Left renal cortex interstitium (tissue), 4 donors: ENCODE results near the gene ACADM. TPM values are rescaled to one million over a fixed set of nuclear protein-coding genes. Genes with fewer than 3 reads are reported as not detected.
A peak's percentile ranks its signal among the peaks of the same experiment; 100 is the strongest.
"Not testable (repeated sequence)": the region's sequence is repeated elsewhere in the genome, so short reads cannot be mapped to it uniquely, and the experiment has no call there.

Source experiments
- DNase-seq, 4 donors: peaks; one replicate each; pipeline ENCODE4 v3.0.0-alpha.2; 2013; ENCODE audit warnings: low read depth in 4 of 4, low spot score in 2 of 4, missing footprints in 1 of 4
- polyA plus RNA-seq, 4 donors: library from polyadenylated mRNA; unstranded; fragments of 120-200 nt; gene quantifications; one replicate each; pipeline ENCODE4 v1.2.1, GENCODE V29; 2013; ENCODE audit not compliant: insufficient read length in 4 of 4

The ACADM gene
- polyA plus RNA-seq, 4 donors: 109 to 147 (median 127) TPM

DNA sequence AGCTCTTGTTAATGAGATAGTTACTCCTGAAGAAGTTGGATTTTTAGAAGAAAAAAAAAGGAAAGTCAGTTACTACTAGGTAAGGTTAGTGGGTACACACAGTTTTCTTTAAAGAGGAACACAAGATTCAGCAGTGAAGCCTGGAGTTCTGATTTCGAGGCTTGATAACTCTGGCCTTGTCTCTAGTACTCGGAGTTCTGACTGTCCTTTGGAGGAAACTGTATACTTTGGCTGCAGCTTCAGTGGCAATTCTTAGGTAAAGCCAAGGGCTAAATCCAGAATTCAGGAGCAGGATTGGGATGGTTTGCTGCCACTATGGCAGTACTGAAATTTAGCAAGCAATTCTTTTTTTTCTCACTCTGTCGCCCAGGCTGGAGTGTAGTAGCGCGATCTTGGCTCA is 9.2 kb downstream of the ACADM start:
- no peak for DNase-seq

GRCh38 chr1:75736016-75736415 is 11.5 kb downstream of the ACADM start:
- no peak for DNase-seq

DNA sequence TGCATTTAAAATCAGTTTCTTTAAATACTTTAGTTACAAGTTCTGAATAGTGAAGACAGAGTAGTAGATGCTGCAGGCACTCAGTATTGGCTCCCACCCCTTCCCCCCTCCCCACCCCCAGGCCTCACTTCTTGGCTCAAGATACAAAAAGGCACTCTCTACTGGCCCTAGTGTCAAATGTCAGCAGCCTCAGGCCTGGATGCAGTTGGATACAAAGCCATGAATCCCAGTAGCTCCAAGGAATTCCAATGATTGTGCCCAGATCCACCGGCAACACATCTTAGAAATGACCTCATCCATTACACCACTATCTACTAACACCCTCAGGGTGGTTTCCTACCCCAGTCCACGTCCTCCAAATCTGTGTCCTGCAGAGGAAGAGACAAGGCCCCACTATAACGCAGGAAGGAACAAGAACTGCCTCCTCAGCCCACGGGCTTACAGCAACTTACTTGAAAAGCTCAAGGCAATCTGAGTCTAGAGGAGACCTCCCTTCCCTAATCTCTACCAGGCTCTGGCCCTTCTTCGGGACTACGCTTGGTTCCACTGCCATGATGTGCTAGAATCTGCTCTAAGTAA is 17.6 kb downstream of the ACADM start:
- DNase-seq: no peak

- no peak for DNase-seq
Measured at GRCh38 chr1:75745276-75745675, 20.8 kb downstream of the ACADM start.

- not testable (repeated sequence) for DNase-seq
Measured at GRCh38 chr1:75757210-75757609, 32.7 kb downstream of the ACADM start.

- not testable (repeated sequence) for DNase-seq
Measured at GRCh38 chr1:75758543-75758942, 34.0 kb downstream of the ACADM start.

- no peak for DNase-seq
Measured at GRCh38 chr1:75764057-75764655, 39.6 kb downstream of the ACADM start.

DNA sequence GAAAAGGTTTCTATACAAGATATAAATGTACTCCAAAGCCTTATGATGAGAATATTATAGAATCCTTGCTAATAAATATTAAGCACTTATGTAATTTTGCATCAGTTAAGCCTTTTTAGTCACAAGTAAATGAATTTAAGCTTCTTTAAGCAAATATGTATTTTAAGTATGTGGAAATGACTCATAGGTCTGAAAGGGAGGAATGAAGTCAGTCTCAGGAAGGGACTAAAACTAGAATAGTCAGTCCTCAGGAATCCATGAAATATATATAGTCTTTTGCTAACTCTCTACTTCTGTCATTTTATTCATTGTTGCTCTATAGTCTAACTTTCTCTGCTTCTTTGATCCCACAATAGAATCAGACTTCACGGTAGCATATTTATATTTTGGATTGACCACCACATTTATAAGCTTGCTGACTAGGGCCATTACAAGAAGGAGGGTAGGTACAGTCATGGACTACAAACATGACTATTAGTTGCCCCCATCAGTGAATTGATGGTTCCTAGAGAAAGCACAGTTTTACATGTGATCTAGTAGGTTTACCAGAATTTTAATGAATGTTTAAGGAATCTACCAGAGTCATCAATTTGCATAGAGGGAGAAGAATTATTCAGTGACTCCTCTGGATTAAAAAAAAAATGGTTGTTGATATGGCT is 41.3 kb downstream of the ACADM start:
- no peak for DNase-seq

- DNase-seq: no peak
Measured at GRCh38 chr1:75768016-75768415, 43.5 kb downstream of the ACADM start.

GRCh38 chr1:75770761-75771160 is 46.3 kb downstream of the ACADM start:
- no peak for DNase-seq

DNA sequence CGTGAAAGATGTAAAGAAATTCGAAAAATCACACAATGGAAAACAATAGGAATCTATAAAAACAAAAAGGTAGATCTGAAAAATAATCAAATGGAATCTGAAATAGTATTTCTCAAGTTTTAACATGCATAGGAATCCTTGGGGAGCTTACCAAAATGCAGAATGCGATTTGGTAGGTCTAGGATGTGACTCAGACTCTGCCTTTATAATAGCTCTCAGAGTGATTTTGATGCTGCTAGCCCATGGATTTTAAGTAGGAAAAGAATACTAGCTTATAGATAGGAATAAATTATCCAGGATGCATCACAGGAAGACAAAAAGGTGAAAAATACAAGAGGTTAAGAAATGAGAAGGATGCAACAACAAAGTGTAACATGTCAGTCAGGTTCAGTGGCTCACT is 47.5 kb downstream of the ACADM start:
- DNase-seq: no peak

DNA sequence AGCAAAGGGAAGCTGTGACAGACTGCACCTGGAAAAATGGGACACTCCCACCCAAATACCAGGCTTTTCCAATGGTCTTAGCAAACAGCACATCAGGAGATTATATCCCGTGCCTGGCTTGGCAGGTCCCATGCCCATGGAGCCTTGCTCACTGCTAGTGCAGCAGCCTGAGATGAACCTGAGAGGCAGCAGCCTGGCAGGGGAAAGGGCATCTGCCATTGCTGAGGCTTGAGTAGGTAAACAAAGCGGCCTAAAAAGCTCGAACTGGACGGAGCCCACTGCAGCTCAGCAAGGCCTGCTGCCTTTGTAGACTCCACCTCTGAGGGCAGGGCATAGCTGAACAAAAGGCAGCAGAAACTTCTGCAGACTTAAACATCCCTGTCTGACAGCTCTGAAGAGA is 53.3 kb downstream of the ACADM start:
- DNase-seq: not testable (repeated sequence)

GRCh38 chr1:75778694-75779093 is 54.2 kb downstream of the ACADM start:
- not testable (repeated sequence) for DNase-seq

DNA sequence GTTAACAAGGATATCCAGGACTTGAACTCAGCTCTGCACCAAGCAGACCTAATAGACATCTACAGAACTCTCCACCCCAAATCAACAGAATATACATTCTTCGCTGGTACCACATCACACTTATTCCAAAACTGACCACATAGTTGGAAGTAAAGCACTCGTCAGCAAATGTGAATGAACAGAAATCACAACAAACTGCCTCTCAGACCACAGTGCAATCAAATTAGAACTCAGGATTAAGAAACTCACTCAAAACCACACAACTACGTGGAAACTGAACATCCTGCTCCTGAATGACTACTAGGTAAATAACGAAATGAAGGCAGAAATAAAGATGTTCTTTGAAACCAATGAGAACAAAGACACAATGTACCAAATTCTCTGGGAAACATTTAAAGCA is 55.7 kb downstream of the ACADM start:
- not testable (repeated sequence) for DNase-seq

DNA sequence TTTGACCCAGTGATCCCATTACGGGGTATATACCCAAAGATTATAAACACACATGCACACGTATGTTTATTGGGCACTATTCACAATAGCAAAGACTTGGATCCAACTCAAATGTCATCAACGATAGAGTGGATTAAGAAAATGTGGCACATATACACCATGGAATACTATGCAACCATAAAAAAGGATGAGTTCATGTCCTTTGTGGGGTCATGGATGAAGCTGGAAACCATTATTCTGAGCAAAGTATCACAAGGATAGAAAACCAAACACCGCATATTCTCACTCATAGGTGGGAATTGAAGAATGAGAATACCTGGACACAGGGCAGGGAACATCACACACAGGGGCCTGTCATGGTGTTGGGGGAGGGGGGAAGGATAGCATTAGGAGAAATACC is 59.4 kb downstream of the ACADM start:
- not testable (repeated sequence) for DNase-seq

DNA sequence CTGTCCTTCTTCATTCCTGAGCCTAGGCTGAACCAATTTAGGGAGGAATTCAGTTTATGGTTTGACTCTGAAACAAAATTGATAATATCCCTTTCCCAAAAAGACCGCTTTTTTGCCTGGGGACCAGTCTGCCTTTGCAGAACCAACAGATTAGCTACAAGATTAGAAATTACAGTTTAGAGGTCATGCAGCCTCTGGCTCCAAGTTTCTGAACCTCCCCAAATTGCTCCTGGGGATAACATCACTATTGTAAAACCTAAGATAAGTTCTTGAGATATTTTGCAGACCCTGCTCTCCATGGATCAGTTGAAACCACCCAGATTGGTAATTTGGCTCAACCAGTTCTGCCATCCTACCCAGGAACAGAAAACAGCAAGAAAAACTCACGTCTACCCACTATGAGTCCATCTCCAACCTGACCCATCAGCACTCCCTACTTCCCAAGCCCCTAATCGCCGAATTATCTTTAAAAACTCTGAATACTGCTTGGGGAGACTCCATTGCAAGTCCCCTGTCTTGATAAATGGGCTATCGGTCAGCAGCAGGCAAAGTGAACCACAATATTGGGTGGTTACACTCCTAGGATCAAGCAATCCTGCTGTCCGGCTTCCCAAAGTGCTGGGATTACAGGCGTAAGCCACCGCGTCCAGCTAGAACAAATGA is 60.9 kb downstream of the ACADM start:
- DNase-seq: peak in 1 of 4 donors; percentile 3

GRCh38 chr1:75785983-75786853 is 61.7 kb downstream of the ACADM start, which contains the start of gene RABGGTB:
TSS of gene RABGGTB (plus strand) at chr1:75786256. CDS start at chr1:75786272, 16 bp downstream.
- peak; percentile 93 to 96 (median 94) for DNase-seq

GRCh38 chr1:75786901-75787493 is 62.5 kb downstream of the ACADM start:
- no peak for DNase-seq

DNA sequence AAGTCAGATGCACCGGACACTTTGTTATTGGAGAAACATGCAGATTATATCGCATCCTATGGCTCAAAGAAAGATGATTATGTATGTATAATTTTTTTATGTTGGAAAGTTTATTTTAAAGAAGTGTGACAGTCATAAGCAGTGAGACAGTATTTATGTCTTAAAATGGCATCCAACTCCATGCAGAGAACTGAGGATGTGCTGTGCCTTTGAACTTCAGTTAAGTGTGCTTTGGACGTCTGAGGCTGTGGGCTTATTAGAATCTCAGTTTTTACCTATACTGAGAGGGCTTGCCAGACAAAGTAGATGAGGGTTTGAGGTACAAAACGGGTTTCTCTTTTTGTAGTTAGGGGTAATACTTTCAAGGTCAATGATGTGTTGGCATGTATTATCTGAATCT is 63.0 kb downstream of the ACADM start:
- DNase-seq: no peak

DNA sequence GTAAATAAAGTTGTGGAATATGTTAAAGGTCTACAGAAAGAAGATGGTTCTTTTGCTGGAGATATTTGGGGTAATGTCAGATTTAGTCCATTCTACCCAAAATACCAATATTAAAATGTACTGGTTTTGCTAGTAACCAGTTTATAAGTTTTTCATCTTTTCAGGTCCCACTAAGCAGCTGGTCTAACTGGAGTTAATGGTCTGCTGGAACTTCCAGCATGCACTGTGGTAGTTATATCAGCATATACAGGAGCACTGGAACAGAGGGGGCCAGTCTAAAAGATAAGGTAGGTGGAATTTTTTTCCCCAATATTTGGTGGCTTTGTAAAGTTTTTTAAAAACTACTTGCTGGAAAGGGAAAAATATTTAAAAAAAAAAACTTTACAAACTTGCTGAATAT is 65.5 kb downstream of the ACADM start:
- DNase-seq: no peak
